HG03354 (cell line): ENCODE data around the gene MYO6.

Source experiments
- ATAC-seq: cut with Tn5 transposase; IDR thresholded peaks from one replicate; pipeline ENCODE4 v1.9.1; 2021; ENCODE audit warnings: mild to moderate bottlenecking; ENCODE audit not compliant: unreplicated experiment, poor library complexity, severe bottlenecking

The MYO6 gene

GRCh38 chr6:75761489-75761888 lies 12.4 kb downstream of the MYO6 start:
- ATAC-seq: no peak

GRCh38 chr6:75762063-75762462 lies 13.0 kb downstream of the MYO6 start:
- ATAC-seq: no peak

GRCh38 chr6:75766387-75766786 lies 17.3 kb downstream of the MYO6 start:
- ATAC-seq: no peak

GRCh38 chr6:75770844-75771243 lies 21.8 kb downstream of the MYO6 start:
- no peak for ATAC-seq

- no peak for ATAC-seq
These were observed 26.2 kb downstream of the MYO6 start for GRCh38 chr6:75775219-75775618.

GRCh38 chr6:75776461-75776860 lies 27.4 kb downstream of the MYO6 start:
- ATAC-seq: no peak

- no peak for ATAC-seq
These were observed 29.7 kb downstream of the MYO6 start for GRCh38 chr6:75778757-75779156.

GRCh38 chr6:75786152-75786551 lies 37.1 kb downstream of the MYO6 start:
- ATAC-seq: no peak

GRCh38 chr6:75788894-75789293 lies 39.9 kb downstream of the MYO6 start:
- no peak for ATAC-seq

- no peak for ATAC-seq
These were observed 42.8 kb downstream of the MYO6 start for GRCh38 chr6:75791881-75792280.

- ATAC-seq: no peak
These were observed 45.4 kb downstream of the MYO6 start for GRCh38 chr6:75794351-75794846.

- ATAC-seq: no peak
These were observed 46.1 kb downstream of the MYO6 start for GRCh38 chr6:75794954-75795739.

GRCh38 chr6:75796723-75797122 lies 47.7 kb downstream of the MYO6 start:
- no peak for ATAC-seq

GRCh38 chr6:75800133-75800532 lies 51.1 kb downstream of the MYO6 start:
- ATAC-seq: no peak

GRCh38 chr6:75800708-75801505 lies 51.9 kb downstream of the MYO6 start:
- ATAC-seq: no peak

GRCh38 chr6:75802366-75802765 lies 53.3 kb downstream of the MYO6 start:
- no peak for ATAC-seq

GRCh38 chr6:75808507-75808906 lies 59.5 kb downstream of the MYO6 start:
- no peak for ATAC-seq

- no peak for ATAC-seq
These were observed 63.5 kb downstream of the MYO6 start for GRCh38 chr6:75812560-75812959.

- ATAC-seq: no peak
These were observed 64.6 kb downstream of the MYO6 start for GRCh38 chr6:75813476-75814250.

GRCh38 chr6:75815756-75816155 lies 66.7 kb downstream of the MYO6 start:
- ATAC-seq: no peak
